GM19397 (cell line): ENCODE data around the gene BBX.

ENCODE experiments used
- ATAC-seq: cut with Tn5 transposase; IDR thresholded peaks from one replicate; pipeline ENCODE4 v1.9.1; 2021; ENCODE audit warnings: mild to moderate bottlenecking, moderate library complexity; ENCODE audit not compliant: unreplicated experiment

Gene BBX

DNA sequence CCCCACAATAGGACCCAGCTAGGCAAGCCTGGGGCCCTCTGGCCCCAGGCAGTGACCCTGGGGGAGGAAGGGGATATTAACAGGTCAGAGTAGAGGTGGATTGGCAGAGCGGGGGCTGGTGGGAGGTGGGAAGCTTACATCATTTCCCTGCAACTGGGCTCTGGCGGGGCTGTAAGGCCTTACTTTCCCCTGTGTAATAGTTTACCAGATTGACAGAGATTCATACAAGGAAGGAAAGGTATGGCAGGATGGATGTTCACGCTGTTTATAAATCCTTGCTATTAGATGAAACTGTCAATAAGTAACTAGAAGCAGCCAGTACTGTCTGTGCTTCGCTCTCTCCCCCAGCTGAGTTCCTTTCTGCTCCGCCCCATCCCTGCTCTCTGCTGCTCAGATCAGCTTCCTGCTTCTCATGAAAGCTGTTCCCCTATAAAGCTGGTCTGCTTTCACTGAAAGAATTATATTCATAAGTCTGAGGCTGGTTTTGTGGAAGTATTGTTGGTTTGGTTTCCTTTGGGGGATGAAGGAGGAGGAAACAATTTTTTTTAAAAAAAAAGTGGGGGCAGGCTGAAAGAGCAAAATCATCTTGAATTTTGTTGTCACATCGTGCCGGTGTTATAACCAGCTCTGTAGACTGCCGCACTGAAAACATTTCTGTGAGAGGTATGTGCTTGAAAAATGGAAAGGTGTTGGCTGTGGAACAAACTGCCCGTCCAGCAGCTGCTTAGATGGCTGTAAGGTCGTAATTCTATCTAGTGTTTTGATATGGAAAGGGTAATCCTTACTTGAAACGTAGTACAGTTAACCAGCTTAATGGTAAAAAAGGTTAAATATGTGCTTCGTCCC, 76.4 kb downstream of the BBX start:
- peak; percentile 94 for ATAC-seq

DNA sequence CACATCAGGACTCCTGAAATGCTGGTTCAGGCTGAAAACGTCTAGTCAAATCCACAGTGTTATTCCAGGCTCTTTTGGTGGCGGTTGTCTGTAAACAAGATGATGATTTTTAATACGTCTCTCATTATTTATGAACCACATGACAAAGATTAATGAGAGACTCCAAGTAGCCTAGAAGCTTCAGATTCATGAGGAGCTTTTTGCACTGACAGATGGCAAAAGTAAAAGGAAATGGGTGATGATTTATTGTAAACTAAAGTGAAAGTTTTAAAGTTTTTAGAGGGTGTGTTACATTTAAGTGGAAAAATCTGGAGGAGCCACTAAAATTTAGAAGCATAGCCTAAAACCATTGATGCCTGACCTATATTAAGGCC, 77.0 kb downstream of the BBX start:
- no peak for ATAC-seq

DNA sequence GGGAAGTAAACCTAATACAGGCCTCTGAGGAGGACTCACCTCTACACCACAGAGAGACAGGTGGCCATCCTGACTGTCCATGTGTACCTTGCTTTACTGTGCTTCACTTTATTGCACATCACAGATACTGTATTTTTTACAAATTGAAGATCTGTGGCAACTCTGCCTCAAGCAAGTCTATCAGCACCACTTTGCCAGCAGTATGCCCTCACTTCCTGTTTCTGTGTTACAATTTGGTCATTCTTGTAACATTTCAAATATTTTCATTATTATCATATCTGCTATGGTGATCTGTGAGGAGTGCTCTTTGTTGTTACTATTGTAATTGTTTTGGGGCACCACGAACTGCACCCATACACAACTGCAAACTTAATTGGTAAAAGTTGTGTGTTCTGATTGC, 78.0 kb downstream of the BBX start:
- ATAC-seq = no peak

DNA sequence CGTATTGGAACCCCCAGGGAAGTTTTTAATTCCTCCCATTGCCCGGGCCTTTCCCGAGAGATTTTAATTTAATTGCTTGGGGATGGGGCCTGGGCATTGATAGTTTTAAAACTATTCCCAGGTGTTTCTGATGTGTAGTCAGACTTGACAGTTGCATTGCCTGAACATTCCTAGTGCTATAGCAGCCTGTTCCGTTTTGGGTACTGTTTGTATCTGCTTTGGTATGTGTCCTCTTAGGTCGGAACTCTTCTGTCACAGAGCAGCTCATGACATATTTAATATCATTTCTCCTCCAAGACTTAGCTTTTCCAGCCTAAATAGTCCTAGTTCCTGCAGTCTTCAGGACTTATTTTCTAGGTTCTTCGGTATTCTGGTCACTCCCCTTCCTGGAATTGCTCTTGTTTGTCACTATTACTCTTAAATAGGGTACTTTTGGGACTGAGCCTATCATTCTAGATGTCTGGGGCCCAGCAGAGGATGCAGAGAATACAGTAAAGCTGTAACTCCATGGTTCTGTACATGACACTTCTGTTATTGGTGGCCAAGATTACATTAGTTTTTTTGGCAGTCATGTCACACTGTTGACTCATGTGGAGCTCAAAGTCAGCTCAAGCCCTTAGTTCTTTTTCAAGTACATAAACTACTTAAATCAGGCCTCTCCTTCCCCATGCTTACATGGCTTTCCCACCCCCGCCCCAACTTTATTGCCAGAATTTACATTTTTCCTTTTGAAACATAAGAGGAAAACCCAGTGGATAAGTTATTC, 81.5 kb downstream of the BBX start:
- ATAC-seq = no peak

DNA sequence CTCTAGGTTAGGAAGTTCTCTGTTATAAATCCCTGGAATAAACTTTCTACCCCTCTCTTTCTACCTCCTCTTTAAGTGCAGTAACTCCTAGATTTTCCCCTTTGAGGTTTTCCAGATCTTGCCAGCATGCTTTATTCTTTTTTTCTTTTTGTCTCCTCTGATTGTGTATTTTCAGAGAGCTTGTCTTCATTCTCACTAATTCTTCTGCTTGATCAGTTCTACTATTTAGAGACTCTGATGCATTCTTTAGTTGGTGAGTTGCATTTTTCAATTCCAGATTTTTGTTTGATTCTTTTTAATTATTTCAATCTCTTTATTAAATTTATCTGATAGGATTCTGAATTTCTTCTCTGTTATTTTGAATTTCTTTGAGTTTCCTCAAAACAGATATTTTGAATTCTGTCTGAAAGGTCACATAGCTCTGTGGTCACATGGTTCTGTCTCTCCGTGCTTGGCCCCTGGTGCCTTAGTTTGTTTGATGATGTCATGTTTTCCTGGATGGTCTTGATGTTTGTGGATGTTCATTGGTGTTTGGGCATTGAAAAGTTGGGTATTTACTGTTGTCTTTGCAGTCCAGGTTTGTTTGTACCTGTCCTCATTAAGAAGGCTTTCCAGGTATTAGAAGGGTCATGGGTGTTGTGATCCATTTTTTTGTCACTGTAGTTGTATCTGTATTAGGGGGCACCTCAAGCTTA, 89.2 kb downstream of the BBX start:
- no peak for ATAC-seq

DNA sequence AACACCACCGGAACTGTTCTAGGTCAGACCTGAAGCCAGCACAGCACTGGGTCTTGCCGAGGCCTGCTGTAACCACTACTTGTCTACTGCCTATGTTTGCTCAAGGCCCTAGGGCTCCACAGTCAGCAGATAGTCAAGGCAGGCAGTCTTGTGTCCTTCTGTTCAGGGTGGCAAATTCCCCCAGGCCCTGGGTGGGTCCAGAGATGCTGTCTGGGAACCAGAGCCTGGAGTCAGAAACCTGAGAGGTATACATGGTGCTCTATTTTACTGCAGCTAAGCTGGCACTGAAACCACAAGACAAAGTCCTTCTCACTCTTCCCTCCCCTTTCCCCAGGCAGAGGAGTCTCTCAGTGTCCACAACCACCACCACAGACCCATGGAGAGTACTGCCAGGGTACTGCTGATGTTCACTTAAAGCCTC, 89.9 kb downstream of the BBX start:
- no peak for ATAC-seq

DNA sequence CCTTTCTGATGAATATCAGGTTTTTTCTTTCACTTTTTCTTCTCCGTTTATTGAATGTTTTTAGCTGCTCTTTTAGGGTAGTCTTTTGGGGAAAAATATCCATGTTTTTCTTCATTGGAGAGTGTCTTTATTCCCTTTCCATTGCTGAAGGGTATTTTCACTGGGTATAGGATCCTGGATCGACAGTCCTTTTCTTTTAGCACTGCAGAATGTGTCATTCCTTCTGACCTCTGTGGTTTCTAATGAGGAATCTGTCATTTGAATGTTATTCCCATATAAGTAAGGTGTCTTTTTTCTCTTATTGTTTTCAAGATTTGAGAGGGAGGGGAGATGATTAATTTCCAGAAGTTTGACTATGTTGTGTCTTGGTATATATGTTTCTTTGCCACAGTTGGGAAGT, 96.8 kb downstream of the BBX start:
- no peak for ATAC-seq

DNA sequence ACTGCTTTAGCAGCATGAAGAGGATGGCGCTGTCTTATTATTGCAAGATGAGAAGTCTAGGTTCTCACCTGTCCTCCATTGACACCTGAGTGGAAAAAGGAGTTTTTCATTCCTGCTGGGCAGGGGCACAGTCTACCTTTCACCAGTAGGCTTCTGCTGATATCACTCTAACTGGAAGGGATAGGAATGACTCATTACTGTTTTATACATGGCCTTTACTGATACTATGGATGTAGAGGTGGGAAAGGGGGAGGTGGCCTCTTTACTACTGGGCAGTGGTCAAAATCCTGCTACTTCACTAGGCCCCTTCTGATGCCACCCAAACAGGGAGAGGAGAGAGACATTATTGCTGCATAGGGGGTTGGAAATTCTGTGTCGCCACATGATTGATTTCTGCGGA, 97.8 kb downstream of the BBX start:
- no peak for ATAC-seq

DNA sequence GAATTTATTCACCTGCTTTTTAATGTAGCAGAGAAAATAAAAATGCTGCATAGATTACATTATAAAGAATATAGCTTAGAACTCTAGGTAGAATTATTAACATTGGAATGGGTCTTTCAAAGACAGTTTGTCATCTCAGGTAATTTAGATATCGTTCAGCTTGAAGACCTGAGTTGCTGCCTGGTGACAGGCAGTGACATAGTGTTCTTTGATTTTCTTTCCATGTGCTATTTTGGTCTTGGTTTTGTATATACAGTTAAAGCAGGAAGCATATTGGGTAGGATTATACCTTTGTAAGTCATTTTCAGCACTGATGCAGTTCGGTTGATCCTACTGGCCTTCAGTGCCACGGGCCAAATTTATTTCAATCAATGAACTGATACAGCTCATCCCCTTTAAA, 98.7 kb downstream of the BBX start:
- no peak for ATAC-seq

DNA sequence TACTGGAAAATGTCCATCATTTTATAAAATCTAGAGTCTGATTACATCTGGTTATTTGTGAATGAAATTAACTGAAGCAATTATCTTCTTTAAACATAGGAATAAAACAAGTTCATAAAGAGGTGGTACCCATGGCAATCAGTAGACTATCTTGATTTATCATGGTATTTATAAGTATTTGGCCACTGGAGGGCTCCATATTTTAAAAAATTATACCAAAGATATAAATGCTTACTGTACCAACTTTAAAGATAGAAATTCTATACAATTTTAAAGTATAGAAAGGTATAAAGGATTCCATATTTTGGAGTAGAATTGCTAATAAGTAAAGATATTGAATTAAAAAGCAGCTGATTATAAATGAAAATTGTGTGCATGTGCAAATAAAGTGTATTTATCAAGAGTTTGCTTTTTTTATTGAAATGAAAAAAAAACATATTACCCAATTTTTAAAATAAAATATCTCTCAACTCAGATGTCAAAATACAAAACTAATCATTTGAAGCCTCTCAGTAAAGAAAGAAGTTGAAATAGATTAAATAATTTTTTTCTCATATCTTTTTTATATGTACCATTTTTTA, 105.3 kb downstream of the BBX start:
- no peak for ATAC-seq

DNA sequence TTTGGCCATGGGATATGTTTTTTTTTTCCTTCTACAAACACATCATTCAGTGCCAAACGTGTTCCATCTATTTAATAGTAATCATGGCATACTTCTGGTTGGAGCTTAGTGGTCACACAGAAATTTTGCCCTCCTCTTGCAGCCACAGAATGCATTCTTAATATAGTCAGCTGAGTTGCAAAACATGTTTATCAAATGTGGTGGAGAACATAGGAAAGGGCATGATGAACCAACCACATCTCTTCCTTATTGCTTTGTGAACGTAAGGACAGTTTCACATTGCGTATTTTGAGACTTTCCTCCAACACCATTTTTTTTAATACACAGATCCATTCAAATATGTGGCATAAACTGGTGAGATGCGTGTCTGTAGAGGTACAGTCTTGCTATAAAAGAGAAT, 106.8 kb downstream of the BBX start:
- no peak for ATAC-seq

DNA sequence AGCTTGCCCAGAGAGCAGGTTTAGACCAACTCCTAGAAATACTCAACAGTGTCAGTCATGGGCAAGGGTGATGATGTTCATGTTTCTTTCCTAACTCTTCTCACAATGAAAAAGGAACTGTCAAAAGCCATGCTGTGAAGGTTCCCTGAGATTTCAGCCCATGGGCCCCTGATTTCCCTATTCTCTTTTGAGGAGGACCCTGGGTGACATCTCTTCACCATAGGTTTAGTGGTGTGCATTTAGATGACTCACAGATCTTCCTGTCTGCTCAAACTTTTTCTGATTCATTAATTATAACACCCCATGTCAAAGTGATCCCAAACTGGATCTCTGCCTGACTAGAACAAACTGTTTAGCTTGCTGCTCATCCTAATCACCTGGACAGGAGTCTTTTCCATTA, 108.0 kb downstream of the BBX start:
- ATAC-seq = no peak

DNA sequence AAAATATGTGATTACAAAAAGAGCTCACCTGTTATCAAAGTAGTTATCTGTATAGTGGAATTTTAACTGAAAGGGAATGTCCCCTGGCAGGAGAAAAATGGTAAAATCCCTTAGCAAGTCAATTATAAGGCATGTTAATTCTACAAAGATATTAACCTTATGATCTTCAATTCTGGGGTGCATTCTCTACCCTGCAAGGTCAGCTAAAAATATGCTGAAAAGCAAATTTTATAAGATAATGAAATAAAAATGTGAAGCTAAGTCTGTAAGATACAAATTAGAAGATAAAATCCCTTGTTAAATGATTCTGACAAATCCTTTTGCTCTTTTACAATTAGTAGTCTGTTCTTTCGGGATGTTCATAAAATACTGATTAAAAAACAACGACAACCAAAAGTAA, 109.8 kb downstream of the BBX start:
- no peak for ATAC-seq

DNA sequence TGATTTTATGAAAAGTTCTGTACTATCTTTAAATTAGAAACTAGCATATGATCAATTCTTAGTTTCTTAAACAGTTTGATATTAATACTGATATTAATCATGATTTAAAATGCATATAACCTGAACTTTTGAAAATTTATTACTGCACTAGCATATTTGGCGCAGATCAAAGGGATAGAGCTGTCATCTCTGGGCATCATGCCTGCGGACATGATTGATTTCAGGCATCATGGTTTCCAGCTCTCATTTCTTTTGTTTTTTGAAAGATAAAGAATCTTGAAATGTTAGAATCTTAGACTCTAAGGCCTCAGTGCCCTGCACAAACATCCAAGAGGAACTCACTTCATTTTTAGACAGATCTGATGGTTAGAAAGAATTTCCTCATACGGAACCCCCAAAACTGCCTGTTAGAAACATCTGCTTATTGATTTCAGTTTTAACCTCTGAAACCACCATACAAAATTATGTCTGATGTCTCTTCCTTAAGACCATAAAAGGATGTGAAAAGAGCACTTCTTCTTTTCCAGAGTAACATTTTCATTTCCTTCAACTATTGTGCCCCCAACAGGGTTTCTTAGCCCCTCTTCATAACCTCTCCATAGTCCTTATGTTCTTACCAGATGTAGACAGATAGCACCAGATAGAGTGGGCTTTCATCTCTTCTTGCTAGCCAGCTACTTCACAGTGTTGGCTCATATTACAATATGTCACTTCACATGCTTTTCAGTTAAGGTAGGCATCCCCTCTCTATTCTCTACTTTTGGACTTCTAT, 110.8 kb downstream of the BBX start:
- peak; percentile 92 for ATAC-seq

DNA sequence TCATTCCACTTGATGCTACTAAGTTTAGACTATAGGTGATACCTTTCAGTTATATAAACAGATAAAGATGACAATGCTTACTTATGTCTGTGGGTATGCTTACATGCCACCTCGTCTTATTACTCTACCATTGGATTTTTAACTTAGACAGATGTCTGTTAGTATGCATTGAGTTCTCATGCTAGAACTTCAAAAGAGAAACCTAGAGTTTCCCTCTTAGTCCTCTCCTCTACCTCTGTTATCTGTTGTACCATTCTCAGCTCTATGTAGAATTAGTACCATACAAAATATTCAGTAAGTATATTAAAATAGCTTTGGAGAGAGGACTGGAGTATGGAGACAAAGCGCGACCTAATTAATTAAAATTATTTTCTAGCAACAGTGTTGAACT, 111.3 kb downstream of the BBX start:
- peak; percentile 33 for ATAC-seq

DNA sequence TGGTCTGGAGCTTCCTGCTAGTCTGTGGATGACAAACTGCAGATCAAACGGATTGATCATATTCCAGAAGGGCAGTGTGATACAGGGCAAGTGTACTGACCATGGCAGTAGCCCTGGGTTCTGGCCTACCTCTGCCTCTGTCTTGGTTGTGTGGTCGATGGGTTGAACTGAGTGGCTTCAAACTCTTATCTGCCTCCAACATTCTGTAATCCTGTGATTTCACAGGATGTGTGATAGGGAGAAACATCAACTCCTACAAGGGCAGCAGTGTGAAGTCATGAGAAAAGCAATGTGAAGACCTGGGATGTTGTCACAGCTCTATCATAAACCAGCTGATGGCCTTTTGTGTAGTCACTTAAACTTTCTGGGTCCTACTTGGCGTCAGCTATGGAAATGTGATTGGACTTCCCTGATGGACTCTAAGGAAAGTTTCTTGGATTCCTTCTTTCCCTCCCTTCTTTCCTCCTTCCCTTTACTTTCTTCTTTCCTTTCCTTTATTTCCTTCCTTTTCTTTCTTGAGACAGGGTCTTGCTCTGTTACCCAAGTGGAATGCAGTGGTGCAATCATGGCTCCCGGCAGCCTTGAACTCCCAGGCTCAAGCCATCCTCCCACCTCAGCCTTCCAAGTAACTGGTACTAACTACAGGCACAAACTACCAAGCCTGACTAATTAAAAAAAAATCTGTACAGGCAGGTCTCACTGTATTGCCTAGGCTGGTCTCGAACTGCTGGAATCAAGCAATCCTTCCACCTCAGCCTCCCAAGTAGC, 114.8 kb downstream of the BBX start:
- no peak for ATAC-seq

DNA sequence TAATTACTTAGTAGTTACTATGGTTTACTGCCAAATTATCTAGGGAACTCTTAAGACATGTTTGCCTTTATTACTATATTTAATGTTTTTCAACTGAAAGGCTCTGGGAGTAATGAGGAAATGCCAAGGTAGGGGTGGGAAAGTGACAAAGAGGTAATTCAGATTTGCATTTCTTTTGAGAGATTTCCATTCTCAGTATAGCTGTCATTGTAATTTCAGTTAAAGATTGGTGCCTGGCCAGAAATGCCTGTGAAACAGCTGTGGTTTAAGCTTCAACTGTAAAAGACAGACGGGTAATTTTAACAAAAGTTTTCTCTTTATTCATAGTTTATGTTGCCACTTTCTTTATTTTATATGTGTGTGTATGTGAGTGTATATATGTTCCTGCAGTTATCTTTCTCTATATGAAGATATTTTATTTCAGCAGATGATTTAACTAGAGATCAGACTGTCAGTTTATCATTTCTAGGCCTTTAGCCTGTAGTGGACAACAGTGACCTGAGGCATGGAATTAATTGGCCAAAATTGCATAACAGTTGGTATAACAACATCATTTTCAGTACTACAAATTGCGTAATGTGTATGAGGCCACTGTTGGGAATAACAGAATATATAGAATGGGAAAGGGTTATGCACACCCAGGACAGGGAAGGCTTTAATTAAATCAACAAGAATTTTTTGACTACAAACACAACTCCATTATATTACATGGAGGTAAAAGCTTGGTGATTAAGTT, 119.0 kb downstream of the BBX start:
- no peak for ATAC-seq

DNA sequence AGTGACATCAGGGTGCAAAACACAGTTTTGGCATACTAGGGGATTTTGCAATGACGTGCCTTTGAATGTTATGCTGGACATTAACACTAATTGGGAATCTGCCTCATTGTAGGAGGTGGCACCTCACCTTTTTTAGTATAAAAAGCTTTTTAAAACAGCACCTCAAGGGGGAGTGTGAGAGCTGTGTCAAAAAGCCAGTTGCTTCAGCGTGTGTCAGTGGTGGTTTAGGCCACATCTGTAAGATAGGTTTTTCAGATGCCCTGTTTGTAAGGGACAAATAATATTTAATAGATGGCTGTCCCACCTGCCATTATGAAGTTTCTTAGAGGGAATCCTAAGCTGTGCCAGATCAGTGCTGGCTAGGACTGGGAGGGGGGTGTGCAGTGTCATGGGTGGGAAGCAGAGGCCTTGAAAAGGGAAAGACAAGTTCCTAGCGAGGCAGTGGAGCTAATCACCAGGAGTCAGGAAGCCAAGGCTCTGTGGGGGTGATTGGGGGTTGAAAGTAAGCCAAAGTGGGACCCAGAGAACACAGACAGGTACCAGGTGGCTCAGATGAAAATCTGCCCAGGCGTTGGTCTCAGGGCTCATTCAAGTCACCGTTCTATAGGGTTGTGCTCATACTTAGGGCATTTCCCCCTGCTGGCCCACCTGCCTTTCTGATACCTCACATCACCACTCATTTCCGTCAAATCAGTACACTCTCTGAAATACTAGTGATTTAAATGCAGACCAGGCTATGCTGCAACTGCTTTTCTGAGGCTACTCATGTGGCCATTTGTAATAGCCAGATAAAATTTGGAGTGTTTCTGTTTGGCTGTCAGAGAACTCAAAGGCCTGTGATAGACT, 120.5 kb downstream of the BBX start:
- ATAC-seq = no peak
